HUDEP-2 (cell line): Measurements from ENCODE around the gene PTPA.
"Not testable (repeated sequence)": the region's sequence is repeated elsewhere in the genome, so short reads cannot be mapped to it uniquely, and the experiment has no call there.

Source experiments
- DNase-seq, 76 experiments: peaks; one replicate each; lab custom pipeline; 2025; ENCODE audit not compliant: unreplicated experiment in 76 of 76; lab: John Stamatoyannopoulos, UW

Gene PTPA

GRCh38 chr9:129108805-129109536, 2.2 kb upstream of the PTPA start:
- no peak for DNase-seq

- peak in 29 of 76 experiments; percentile 6 to 39 (median 15) for DNase-seq
Observed at GRCh38 chr9:129109537-129109903, 1.7 kb upstream of the PTPA start.

GRCh38 chr9:129109952-129110739, 1.1 kb upstream of the PTPA start:
- DNase-seq: peak in 5 of 76 experiments; percentile 16 to 58 (median 32)

GRCh38 chr9:129111528-129112151, 425 bp downstream of the PTPA start:
- peak in 31 of 76 experiments; percentile 5 to 78 (median 28) for DNase-seq

- DNase-seq: not testable (repeated sequence)
Observed at GRCh38 chr9:129112526-129112925, 1.3 kb downstream of the PTPA start.

- DNase-seq: peak in 48 of 76 experiments; percentile 7 to 63 (median 26)
Observed at GRCh38 chr9:129113645-129114304, 2.6 kb downstream of the PTPA start.

GRCh38 chr9:129118799-129119198, 7.6 kb downstream of the PTPA start:
- no peak for DNase-seq

- peak in 22 of 76 experiments; percentile 3 to 51 (median 24) for DNase-seq
Observed at GRCh38 chr9:129121483-129121882, 10.3 kb downstream of the PTPA start.

- DNase-seq: no peak
Observed at GRCh38 chr9:129122133-129122532, 10.9 kb downstream of the PTPA start.

- DNase-seq: not testable (repeated sequence)
Observed at GRCh38 chr9:129122976-129123375, 11.8 kb downstream of the PTPA start.

- peak in 23 of 76 experiments; percentile 5 to 59 (median 25) for DNase-seq
Observed at GRCh38 chr9:129124506-129125069, 13.4 kb downstream of the PTPA start.

- DNase-seq: no peak
Observed at GRCh38 chr9:129125478-129125877, 14.3 kb downstream of the PTPA start.

- no peak for DNase-seq
Observed at GRCh38 chr9:129126749-129127618, 15.8 kb downstream of the PTPA start.

GRCh38 chr9:129128689-129129088, 17.5 kb downstream of the PTPA start:
- DNase-seq: no peak

- DNase-seq: not testable (repeated sequence)
Observed at GRCh38 chr9:129130271-129130670, 19.1 kb downstream of the PTPA start.

- no peak for DNase-seq
Observed at GRCh38 chr9:129130791-129131190, 19.6 kb downstream of the PTPA start.

- peak in 65 of 76 experiments; percentile 6 to 76 (median 55) for DNase-seq
Observed at GRCh38 chr9:129131300-129132145, 20.3 kb downstream of the PTPA start.

GRCh38 chr9:129133082-129133481, 21.9 kb downstream of the PTPA start:
- DNase-seq: no peak

GRCh38 chr9:129135476-129135875, 24.3 kb downstream of the PTPA start:
- no peak for DNase-seq
